HepG2 (cell line): Measurements from ENCODE around the gene PIANP. TPM values are rescaled to one million over a fixed set of nuclear protein-coding genes. Genes with fewer than 3 reads are reported as not detected.

ENCODE experiments used
- BCL6 ChIP-seq: IDR thresholded peaks from 2 replicates; pipeline ENCODE4 v1.6.1; 2016; ENCODE audit warnings: missing genetic modification reagents, missing compliant biosample characterization
- CHCHD3 ChIP-seq: sonication (generic); formaldehyde crosslinking; IDR thresholded peaks from 2 replicates; pipeline ENCODE4 v1.8.0; 2022; ENCODE audit warnings: mild to moderate bottlenecking, missing genetic modification reagents, moderate library complexity
- E2F2 ChIP-seq: sonication (generic); formaldehyde crosslinking; IDR thresholded peaks from 2 replicates; pipeline ENCODE4 v1.4.0; 2020; ENCODE audit warnings: missing genetic modification reagents, borderline replicate concordance
- HIC2 ChIP-seq: sonication (generic); formaldehyde crosslinking; IDR thresholded peaks from 2 replicates; pipeline ENCODE4 v1.9.0; 2022; ENCODE audit warnings: low read depth, missing genetic modification reagents
- MAFG ChIP-seq: sonication (generic); formaldehyde crosslinking; IDR thresholded peaks from 2 replicates; pipeline ENCODE4 v1.5.1; 2020; ENCODE audit warnings: mild to moderate bottlenecking, missing genetic modification reagents
- TIGD3 ChIP-seq: sonication (generic); formaldehyde crosslinking; IDR thresholded peaks from 2 replicates; pipeline ENCODE4 v1.5.1; 2020; ENCODE audit warnings: mild to moderate bottlenecking, missing genetic modification reagents, borderline replicate concordance
- ZBTB39 ChIP-seq: sonication (generic); formaldehyde crosslinking; IDR thresholded peaks from 2 replicates; pipeline ENCODE4 v1.5.0; 2020; ENCODE audit warnings: missing genetic modification reagents
- ZGPAT ChIP-seq: IDR thresholded peaks from 2 replicates; pipeline ENCODE4 v1.6.1; 2016; ENCODE audit warnings: mild to moderate bottlenecking
- ZNF280B ChIP-seq: sonication (generic); formaldehyde crosslinking; IDR thresholded peaks from 2 replicates; pipeline ENCODE4 v1.5.0; 2020; ENCODE audit warnings: missing genetic modification reagents, mild to moderate bottlenecking, borderline replicate concordance
- ZNF576 ChIP-seq: sonication (generic); formaldehyde crosslinking; IDR thresholded peaks from 2 replicates; pipeline ENCODE4 v1.4.0; 2020; ENCODE audit warnings: mild to moderate bottlenecking, missing genetic modification reagents
- ZNF784 ChIP-seq: sonication (generic); formaldehyde crosslinking; IDR thresholded peaks from 2 replicates; pipeline ENCODE4 v1.5.1; 2020; ENCODE audit warnings: missing genetic modification reagents, mild to moderate bottlenecking, borderline replicate concordance
- polyA plus RNA-seq, 8 experiments: library from polyadenylated mRNA; depleted of rRNA in 3 of 8; stranded (reverse) in 7 of 8; unstranded in 1 of 8; fragments of >200 nt; fragmentation: Illumina TruSeq in 4 of 8; extraction: Trizol in 4 of 8; gene quantifications; 2 replicates each; pipeline versions ENCODE4 v1.2.1 to v1.2.3, GENCODE V29; 2011 to 2016; ENCODE audit warnings: low read depth in 4 of 8, missing spikeins in 1 of 8, mixed read lengths in 1 of 8; ENCODE audit not compliant: insufficient read depth in 1 of 8
- total RNA-seq, 5 experiments: library from RNA; depleted of rRNA; stranded (reverse); fragments of >200 nt; fragmentation: Illumina TruSeq; extraction: Trizol; gene quantifications; 2 replicates each; pipeline ENCODE4 v1.2.3, GENCODE V29; 2016; ENCODE audit warnings: low read depth in 1 of 5

Gene PIANP
- total and polyA plus RNA-seq, 2 of the 13 experiments (the other 11 are each of a cell fraction or from before 2014, with no cell fraction given) = not detected

GRCh38 chr12:6724409-6724797 is 23.8 kb upstream of the PIANP start (continued):
- TF ChIP-seq ZGPAT (CRISPR knock-in tag) (no peak), ZNF280B (CRISPR knock-in tag) (no peak), MAFG (CRISPR knock-in tag) (no peak), ZBTB39 (CRISPR knock-in tag) (no peak), E2F2 (CRISPR knock-in tag) (no peak), BCL6 (no peak), HIC2 (CRISPR knock-in tag) (no peak), TIGD3 (CRISPR knock-in tag) (no peak), ZNF784 (CRISPR knock-in tag) (no peak), ZNF576 (CRISPR knock-in tag) (0 out of 2 replicates have a peak, but pooled peaks have one; percentile 4), CHCHD3 (CRISPR knock-in tag) (no peak)
